GM18873 (cell line): Measurements from ENCODE around the gene CR1L.
A peak's percentile ranks its signal among the peaks of the same experiment; 100 is the strongest.
"Not testable (repeated sequence)": the region's sequence is repeated elsewhere in the genome, so short reads cannot be mapped to it uniquely, and the experiment has no call there.

Source experiments
- ATAC-seq: cut with Tn5 transposase; IDR thresholded peaks from one replicate; pipeline ENCODE4 v1.9.1; 2021; ENCODE audit warnings: mild to moderate bottlenecking, moderate library complexity, moderate number of reproducible peaks; ENCODE audit not compliant: unreplicated experiment, low FRiP score

Gene CR1L

DNA sequence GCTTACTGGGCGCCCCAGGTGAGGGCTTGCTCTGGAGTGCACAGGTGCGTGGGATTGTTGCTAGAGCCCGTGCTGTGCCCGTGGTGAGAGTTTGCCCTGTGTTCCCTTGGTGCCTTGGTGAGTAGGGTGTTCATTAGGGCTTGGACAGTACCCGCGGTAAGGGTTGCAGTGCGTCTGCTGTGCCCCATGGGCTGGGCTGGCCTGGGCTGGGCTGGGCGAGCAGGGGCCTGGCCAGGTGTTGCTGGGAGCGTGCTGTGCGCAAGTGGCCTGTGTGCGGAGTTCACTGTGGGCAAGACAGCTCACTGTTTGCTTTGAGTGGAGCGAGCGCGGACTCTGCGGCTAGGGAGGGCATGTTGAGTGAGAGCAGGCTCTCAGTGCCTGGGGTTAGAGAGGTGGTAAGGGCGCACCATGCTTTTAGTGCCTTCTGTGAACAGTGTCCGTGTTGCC lies 725 bp downstream of the CR1L start:
- ATAC-seq = no peak

GRCh38 chr1:207646171-207646570 lies 1.2 kb downstream of the CR1L start:
- ATAC-seq = no peak

GRCh38 chr1:207646944-207647579 lies 2.1 kb downstream of the CR1L start:
- ATAC-seq = no peak

DNA sequence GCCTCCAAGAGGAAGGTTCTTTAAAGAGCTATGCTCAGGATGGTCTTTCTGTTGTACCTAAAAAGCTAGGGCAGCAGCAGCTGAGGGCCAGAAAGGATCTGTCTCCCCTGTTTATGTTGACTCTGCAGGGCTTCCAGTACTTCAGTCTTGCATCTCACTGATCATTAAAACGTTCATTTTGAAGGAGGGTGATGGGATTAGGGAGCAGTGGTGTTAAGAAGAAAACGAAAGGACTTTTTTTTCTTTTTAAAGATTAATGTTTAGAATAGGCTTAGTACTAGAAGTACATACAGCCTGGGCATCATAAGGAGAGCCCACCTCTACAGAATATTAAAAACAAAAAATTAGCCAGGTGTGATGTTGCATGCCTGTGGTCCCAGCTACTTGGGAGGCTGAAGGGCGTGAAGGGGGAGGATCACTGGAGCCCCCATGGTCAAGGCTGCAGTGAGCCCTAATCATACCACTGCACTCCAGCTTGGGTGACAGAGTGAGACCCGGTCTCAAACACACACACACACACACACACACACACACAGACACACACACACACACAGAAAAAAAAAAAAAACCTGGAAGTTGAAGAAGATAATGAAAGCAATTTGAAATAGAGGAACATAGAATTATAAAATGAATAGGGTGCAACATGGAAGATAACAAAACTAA lies 2.9 kb downstream of the CR1L start:
- ATAC-seq = no peak

- no peak for ATAC-seq
These were observed 3.6 kb downstream of the CR1L start for GRCh38 chr1:207648334-207649209.

GRCh38 chr1:207649210-207649753 lies 4.3 kb downstream of the CR1L start:
- ATAC-seq = no peak

GRCh38 chr1:207649865-207650580 lies 5.1 kb downstream of the CR1L start:
- ATAC-seq = no peak

DNA sequence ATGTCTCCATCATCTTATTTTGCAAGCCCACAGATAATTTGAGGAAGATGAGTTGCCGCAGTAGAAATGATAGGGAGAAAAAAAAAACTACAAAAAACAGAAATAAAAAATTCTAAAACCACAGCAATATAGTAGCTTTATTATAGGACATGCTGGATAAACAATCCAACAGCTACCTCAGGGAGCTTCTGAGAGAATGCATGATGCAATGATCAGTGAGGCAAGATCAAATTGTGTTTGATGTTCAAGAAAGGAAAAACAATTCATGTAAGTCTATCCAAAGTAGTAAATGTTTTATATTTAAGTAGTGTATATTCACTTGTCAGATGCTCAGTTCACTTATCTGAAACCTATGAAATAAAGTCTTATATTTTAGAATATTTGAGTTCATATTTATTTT lies 6.7 kb downstream of the CR1L start:
- ATAC-seq = no peak

- no peak for ATAC-seq
These were observed 9.4 kb downstream of the CR1L start for GRCh38 chr1:207654320-207654719.

DNA sequence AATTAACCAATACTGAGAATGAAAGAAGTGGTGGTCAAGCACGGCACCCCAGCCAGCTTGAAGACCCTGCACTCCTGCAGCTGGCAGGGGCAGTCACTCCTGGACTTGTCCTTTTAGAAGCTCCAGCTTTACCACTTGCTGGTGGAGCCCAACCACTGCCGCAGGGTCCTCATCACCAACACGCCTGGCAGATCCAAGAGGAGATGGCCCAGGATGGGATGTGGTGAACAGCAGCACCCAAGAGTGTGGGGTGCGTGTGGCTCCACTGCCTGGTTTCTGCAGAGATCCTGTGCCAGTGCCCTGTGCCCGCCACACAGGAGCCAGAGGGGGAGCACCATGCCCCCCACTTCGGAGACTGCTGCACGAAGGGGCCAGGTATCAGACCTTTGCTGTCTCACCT lies 13.5 kb downstream of the CR1L start:
- ATAC-seq = no peak

- ATAC-seq = no peak
These were observed 14.1 kb downstream of the CR1L start for GRCh38 chr1:207658904-207659485.

GRCh38 chr1:207659545-207660153 lies 14.7 kb downstream of the CR1L start:
- no peak for ATAC-seq

- not testable (repeated sequence) for ATAC-seq
These were observed 16.5 kb downstream of the CR1L start for GRCh38 chr1:207661420-207661819.

GRCh38 chr1:207666342-207666741 lies 21.4 kb downstream of the CR1L start:
- no peak for ATAC-seq

DNA sequence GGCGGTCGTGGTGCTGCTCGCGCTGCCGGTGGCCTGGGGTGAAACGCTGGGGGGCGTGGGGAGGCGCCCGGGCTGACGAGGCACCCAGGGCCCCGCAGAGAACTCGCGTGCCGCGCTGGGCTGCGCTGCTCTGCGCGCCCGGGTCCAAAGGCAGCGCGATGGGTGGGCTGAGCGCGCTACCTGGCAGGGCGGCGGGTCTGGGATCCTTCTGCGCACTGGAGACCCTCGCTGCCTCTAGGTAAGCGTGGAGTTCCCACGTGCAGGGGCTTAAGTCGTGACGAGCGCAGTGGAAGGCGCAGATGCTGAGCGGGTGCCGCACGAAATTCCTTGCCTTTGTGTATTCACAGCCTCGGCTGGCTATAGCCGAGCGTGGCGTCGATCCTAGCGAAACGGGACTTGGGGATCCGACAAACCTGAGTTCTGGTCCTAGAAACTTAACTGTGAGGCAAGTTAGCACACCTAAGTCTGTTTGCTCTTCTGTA lies 24.6 kb downstream of the CR1L start:
- no peak for ATAC-seq

DNA sequence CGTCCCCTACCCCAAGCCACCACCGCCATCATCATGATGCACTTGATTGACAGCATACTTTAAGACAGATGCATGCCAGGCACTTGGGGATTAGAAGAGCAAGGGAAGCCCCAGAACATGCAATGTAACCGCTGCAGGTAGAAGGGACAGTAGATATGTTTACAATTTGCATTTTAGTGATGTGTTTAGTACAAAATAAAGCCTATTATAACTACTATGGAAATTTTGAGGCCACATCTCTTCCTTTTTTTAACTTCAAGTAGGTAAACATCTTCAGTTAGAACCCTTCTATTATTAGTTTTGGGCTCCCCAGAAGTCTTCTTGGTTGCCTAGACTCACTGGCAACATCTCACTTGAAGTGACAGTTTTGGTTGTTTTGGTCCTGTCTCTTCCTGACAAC lies 25.3 kb downstream of the CR1L start:
- ATAC-seq = peak; percentile 62

DNA sequence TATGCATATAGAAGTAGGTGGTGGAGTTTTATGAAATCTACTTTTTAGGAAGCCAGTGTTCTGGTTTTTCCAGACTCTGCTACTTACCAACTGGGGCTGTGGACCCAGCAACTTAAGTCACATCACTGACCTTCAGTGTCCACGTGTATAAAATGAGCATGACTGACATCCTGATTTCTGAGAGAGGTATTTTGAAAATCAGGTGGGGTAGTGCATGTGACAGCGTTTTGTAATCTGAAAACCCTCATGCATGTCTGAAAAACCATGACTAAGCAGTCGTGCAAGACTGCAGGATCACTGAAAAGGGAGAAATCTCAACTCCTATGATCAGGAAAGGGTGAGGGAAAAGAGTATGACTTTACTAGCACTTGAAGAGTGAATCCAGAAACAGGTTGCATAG lies 26.1 kb downstream of the CR1L start:
- ATAC-seq = no peak

GRCh38 chr1:207672522-207673130 lies 27.7 kb downstream of the CR1L start:
- no peak for ATAC-seq

DNA sequence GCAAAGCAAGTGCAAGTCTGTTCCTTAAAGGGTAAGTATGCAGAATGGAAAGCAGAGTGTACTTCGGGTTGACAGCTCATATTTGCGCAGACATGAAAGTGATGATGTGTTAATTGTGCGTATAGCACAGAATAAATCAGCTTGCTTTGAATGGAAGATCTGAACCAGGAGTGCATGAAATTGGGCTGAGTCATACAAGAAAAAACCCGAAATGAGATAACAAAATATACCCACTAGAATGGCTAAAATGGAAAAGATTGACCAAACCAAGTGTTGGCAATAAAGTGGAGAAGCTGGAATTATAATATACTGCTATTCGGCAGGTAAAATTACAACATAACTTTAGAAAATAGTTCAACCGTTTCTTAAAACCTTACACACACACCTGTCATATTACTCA lies 28.5 kb downstream of the CR1L start:
- ATAC-seq = no peak
